ENCODE results near the gene THRB. TPM values are rescaled to one million over a fixed set of nuclear protein-coding genes. Genes with fewer than 3 reads are reported as not detected.

The THRB gene
- polyA plus RNA-seq, 1 of the 3 experiments (the other 2 are of a cell fraction) = 0.02 TPM

- no peak overlapping the region; a peak in 1 of 4 replicates for H3K4me3 ChIP-seq (ENCODE audit: low read depth in 2 of 2, low read length in 1 of 2)
- H3K4me2 ChIP-seq = peak overlapping the region; percentile 62
- H2AFZ ChIP-seq (ENCODE audit: low read depth) = peak overlapping the region; percentile 36; the same call in 1 of the 2 replicates
- no peaks in the 10 kb centered on the region for H3K79me2 ChIP-seq (ENCODE audit: insufficient read depth)
- 26% methylated on average over 11 of the region's 11 CpGs for WGBS (ENCODE audit: low lambda C conversion rate)
- DNase-seq = no peak
- H3K9me3 ChIP-seq = no peaks in the 10 kb centered on the region
- H3K27me3 ChIP-seq (ENCODE audit: insufficient read depth) = no peaks in the 10 kb centered on the region
- ChIA-PET CTCF (no interaction called here), POLR2A (no interaction called here)
- H3K27ac ChIP-seq (ENCODE audit: low read depth in 2 of 2, low read length in 1 of 2) = peak overlapping the region; percentile 87 to 93
- no peaks in the 10 kb centered on the region for H3K36me3 ChIP-seq (replicated peaks in 1 of 2; ENCODE audit: control insufficient read depth in 1 of 2, insufficient read depth in 2 of 2, low read length in 1 of 2)
- H3K4me1 ChIP-seq (ENCODE audit: control insufficient read depth in 1 of 2, insufficient read depth in 2 of 2, low read depth in 1 of 2, low read length in 1 of 2) = peaks cover 6 to 10% of the 10 kb centered on the region in 2 experiments; a peak in 3 of 4 replicates
- no peaks in the 10 kb centered on the region for H3K9me2 ChIP-seq
- H3K9ac ChIP-seq = peak overlapping the region; percentile 70
- no peaks in the 10 kb centered on the region for H4K20me1 ChIP-seq (ENCODE audit: insufficient read depth)
- peaks cover 12% of the 10 kb centered on the region for H3F3A ChIP-seq (replicated peaks; ENCODE audit: insufficient read depth)
- TF ChIP-seq TCF12 (IDR thresholded peaks at IDR 0.05) (peak; percentile 74), TEAD4 (IDR thresholded peaks at IDR 0.05; ENCODE audit: borderline replicate concordance, insufficient read depth) (peak; percentile 85), POLR2AphosphoS5 (IDR thresholded peaks at IDR 0.05; ENCODE audit: low read depth, low read length) (0 out of 2 replicates have a peak, but pooled peaks have one; percentile 16), IRF3 (IDR thresholded peaks at IDR 0.05; ENCODE audit: low read depth, low read length) (no peak), FOXM1 (IDR thresholded peaks at IDR 0.05; ENCODE audit: low read depth) (peak; percentile 16; the same call in 1 of the 2 replicates), FOSL2 (IDR thresholded peaks at IDR 0.05; ENCODE audit: borderline replicate concordance, low read depth) (peak; percentile 87), ZBTB33 (IDR thresholded peaks at IDR 0.05; ENCODE audit: borderline replicate concordance, low read depth) (no peak), ELF1 (IDR thresholded peaks at IDR 0.05) (no peak), RXRA (IDR thresholded peaks at IDR 0.05; ENCODE audit: borderline replicate concordance, low read depth) (no peak), PBX3 (IDR thresholded peaks at IDR 0.05) (peak; percentile 51), NFIC (IDR thresholded peaks at IDR 0.05; ENCODE audit: borderline replicate concordance) (peak; percentile 59), EP300 (IDR thresholded peaks at IDR 0.05; ENCODE audit: borderline replicate concordance in 1 of 2, low read depth in 1 of 2, low read length in 1 of 2) (peak in 1 of 2 experiments; percentile 77; a peak in 2 of 4 replicates), MAX (IDR thresholded peaks at IDR 0.05; ENCODE audit: low read depth) (peak; percentile 21; the same call in 1 of the 2 replicates), MEF2A (IDR thresholded peaks at IDR 0.05; ENCODE audit: borderline replicate concordance, low read depth) (peak; percentile 98), JUND (IDR thresholded peaks at IDR 0.05) (peak; percentile 92)
Observed at GRCh38 chr3:24145981-24146822, 348.4 kb downstream of the THRB start.
